Jurkat, Clone E6-1 (cell line): ENCODE results near the gene SPINT2.
"Not testable (repeated sequence)": the region's sequence is repeated elsewhere in the genome, so short reads cannot be mapped to it uniquely, and the experiment has no call there.

Experiments used
- DNase-seq: peaks from one replicate; pipeline ENCODE4 v3.0.0-alpha.2; 2011; ENCODE audit warnings: low read depth, low spot score
- H3K4me3 ChIP-seq: 2 replicates; pipeline ENCODE4 v1.5.1; 2011; ENCODE audit warnings: mild to moderate bottlenecking, low read length, control low read depth, moderate library complexity

Gene SPINT2

GRCh38 chr19:38233740-38234251 lies 30.6 kb upstream of the SPINT2 start:
- H3K4me3 ChIP-seq = no peak overlapping the region
- peak; percentile 38 for DNase-seq

GRCh38 chr19:38234615-38235014 lies 29.8 kb upstream of the SPINT2 start:
- no peak overlapping the region for H3K4me3 ChIP-seq
- DNase-seq = no peak

- no peak overlapping the region for H3K4me3 ChIP-seq
- no peak for DNase-seq
Measured at GRCh38 chr19:38239816-38240215, 24.6 kb upstream of the SPINT2 start.

- no peak overlapping the region for H3K4me3 ChIP-seq
- no peak for DNase-seq
Measured at GRCh38 chr19:38243279-38243673, 21.1 kb upstream of the SPINT2 start.

- no peak for DNase-seq
- H3K4me3 ChIP-seq = no peak overlapping the region
Measured at GRCh38 chr19:38245826-38246498, 18.4 kb upstream of the SPINT2 start.

- DNase-seq = no peak
- H3K4me3 ChIP-seq = no peak overlapping the region
Measured at GRCh38 chr19:38247126-38247525, 17.2 kb upstream of the SPINT2 start.

- no peak for DNase-seq
- H3K4me3 ChIP-seq = no peak overlapping the region
Measured at GRCh38 chr19:38247734-38248268, 16.6 kb upstream of the SPINT2 start.

GRCh38 chr19:38248421-38248820 lies 16.0 kb upstream of the SPINT2 start:
- no peak for DNase-seq
- no peak overlapping the region for H3K4me3 ChIP-seq

- no peak for DNase-seq
- H3K4me3 ChIP-seq = no peak overlapping the region
Measured at GRCh38 chr19:38250428-38250820, 13.9 kb upstream of the SPINT2 start.

- DNase-seq = no peak
- H3K4me3 ChIP-seq = no peak overlapping the region
Measured at GRCh38 chr19:38250821-38251563, 13.4 kb upstream of the SPINT2 start.

GRCh38 chr19:38251564-38252051 lies 12.8 kb upstream of the SPINT2 start:
- DNase-seq = no peak
- H3K4me3 ChIP-seq = no peak overlapping the region

- no peak overlapping the region for H3K4me3 ChIP-seq
Measured at GRCh38 chr19:38252385-38252784, 12.0 kb upstream of the SPINT2 start.

GRCh38 chr19:38252941-38253691 lies 11.3 kb upstream of the SPINT2 start:
- no peak for DNase-seq
- no peak overlapping the region for H3K4me3 ChIP-seq

More at GRCh38 chr19:38252385-38252784, 12.0 kb upstream of the SPINT2 start:
- DNase-seq = no peak

- DNase-seq = no peak
- no peak overlapping the region for H3K4me3 ChIP-seq
Measured at GRCh38 chr19:38253788-38254187, 10.6 kb upstream of the SPINT2 start.

GRCh38 chr19:38255383-38256014 lies 8.9 kb upstream of the SPINT2 start:
- DNase-seq = no peak

GRCh38 chr19:38261942-38262341 lies 2.4 kb upstream of the SPINT2 start:
- not testable (repeated sequence) for DNase-seq, H3K4me3 ChIP-seq

More at GRCh38 chr19:38255383-38256014, 8.9 kb upstream of the SPINT2 start:
- no peak overlapping the region for H3K4me3 ChIP-seq

- DNase-seq = no peak
- H3K4me3 ChIP-seq = no peak overlapping the region
Measured at GRCh38 chr19:38262585-38263268, 1.6 kb upstream of the SPINT2 start.

GRCh38 chr19:38263689-38264485 lies 486 bp upstream of the SPINT2 start:
- DNase-seq = peak; percentile 23
- H3K4me3 ChIP-seq = peak overlapping the region; percentile 64
